H1 (cell line): ENCODE measurements around the gene ST3GAL2. TPM values are rescaled to one million over a fixed set of nuclear protein-coding genes. Genes with fewer than 3 reads are reported as not detected.

Source experiments
- CTCF ChIA-PET: fragments of 300-600 bp; sonication (Branson Sonifier 250); formaldehyde crosslinking; loops from one replicate; lab custom pipeline; 2021; ENCODE audit not compliant: partially characterized antibody; lab: Charles Lee
- POLR2A ChIA-PET: fragments of 300-600 bp; sonication (Branson Sonifier 250); formaldehyde crosslinking; loops from one replicate; lab custom pipeline; 2021; ENCODE audit warnings: inconsistent platforms; ENCODE audit not compliant: partially characterized antibody; lab: Charles Lee
- DNase-seq, 2 experiments: peaks; one replicate each; pipeline versions ENCODE4 v3.0.0 to v3.0.0-alpha.2; 2010 to 2022; ENCODE audit warnings: low spot score in 2 of 2, low read depth in 1 of 2, mixed read lengths in 1 of 2
- FAIRE-seq: peaks from 2 replicates; lab custom pipeline; 2011; peaks lifted over from hg19 to GRCh38; lab: Jason Lieb, UNC
- H2AFZ ChIP-seq: 2 replicates; pipeline ENCODE4 v1.8.1; 2012; ENCODE audit warnings: low read length, inconsistent platforms
- H2AK5ac ChIP-seq: 2 replicates; pipeline ENCODE4 v1.6.1; 2013; ENCODE audit warnings: low read depth, low read length
- H2BK120ac ChIP-seq: replicated peaks from 2 replicates; pipeline ENCODE3; 2013; ENCODE audit warnings: low read depth, low read length, inconsistent platforms
- H2BK12ac ChIP-seq: 2 replicates; pipeline ENCODE4 v1.6.1; 2013; ENCODE audit warnings: low read depth, low read length
- H2BK15ac ChIP-seq: 2 replicates; pipeline ENCODE4 v1.6.1; 2013; ENCODE audit warnings: low read length
- H2BK20ac ChIP-seq: 2 replicates; pipeline ENCODE4 v1.6.1; 2013; ENCODE audit warnings: low read length
- H2BK5ac ChIP-seq: 2 replicates; pipeline ENCODE4 v1.6.1; 2013; ENCODE audit warnings: low read depth, low read length
- H3K14ac ChIP-seq: 2 replicates; pipeline ENCODE4 v1.6.1; 2013; ENCODE audit warnings: inconsistent platforms; ENCODE audit not compliant: insufficient read length
- H3K18ac ChIP-seq: 2 replicates; pipeline ENCODE4 v1.6.1; 2013; ENCODE audit warnings: low read length; ENCODE audit errors: extremely low read depth
- H3K23ac ChIP-seq: 2 replicates; pipeline ENCODE4 v1.6.1; 2013; ENCODE audit warnings: inconsistent platforms; ENCODE audit not compliant: insufficient read length
- H3K23me2 ChIP-seq: 2 replicates; pipeline ENCODE4 v1.6.1; 2013; ENCODE audit warnings: low read depth, low read length
- H3K27ac ChIP-seq: 2 replicates; pipeline ENCODE4 v1.6.1; 2011; ENCODE audit warnings: low read depth, low read length, inconsistent platforms
- H3K27me3 ChIP-seq, 4 experiments: replicated peaks in 1 of 4; 1 replicate in 1 of 4; 2 replicates in 3 of 4; pipeline versions ENCODE4 v1.6.1 to v1.8.1; 2011 to 2013; ENCODE audit warnings: low read length in 3 of 4, mild to moderate bottlenecking in 3 of 4, inconsistent platforms in 2 of 4, mixed read lengths in 2 of 4, moderate library complexity in 1 of 4; ENCODE audit not compliant: control insufficient read depth in 3 of 4, insufficient read depth in 3 of 4; ENCODE audit errors: extremely low read depth in 1 of 4
- H3K36me3 ChIP-seq, 4 experiments: 2 replicates each; pipeline versions ENCODE4 v1.6.1 to v1.8.1; 2011 to 2013; ENCODE audit warnings: mild to moderate bottlenecking in 4 of 4, low read length in 3 of 4, moderate library complexity in 2 of 4, control low read depth in 1 of 4, inconsistent platforms in 1 of 4; ENCODE audit not compliant: insufficient read depth in 4 of 4, control insufficient read depth in 2 of 4
- H3K4ac ChIP-seq: replicated peaks from 2 replicates; pipeline ENCODE3; 2013; ENCODE audit warnings: low read length, low read depth, mixed read lengths, inconsistent platforms; ENCODE audit not compliant: insufficient read length
- H3K4me1 ChIP-seq, 4 experiments: replicated peaks in 1 of 4; 1 replicate in 1 of 4; 2 replicates in 3 of 4; pipeline versions ENCODE4 v1.6.1 to v1.8.1; 2011 to 2013; ENCODE audit warnings: low read length in 3 of 4, inconsistent platforms in 2 of 4, mixed read lengths in 1 of 4; ENCODE audit not compliant: insufficient read depth in 4 of 4, control insufficient read depth in 3 of 4
- H3K4me2 ChIP-seq, 2 experiments: 2 replicates each; pipeline versions ENCODE4 v1.6.1 to v1.8.1; 2011 to 2013; ENCODE audit warnings: low read depth in 2 of 2, low read length in 2 of 2, control low read depth in 1 of 2, inconsistent platforms in 1 of 2, mild to moderate bottlenecking in 1 of 2; ENCODE audit not compliant: insufficient read depth in 1 of 2
- H3K4me3 ChIP-seq, 4 experiments: fragments of 200-600, 300-600 bp in 1 of 4; sonication (generic), shearing (Covaris generic), sonication (Bioruptor Twin) in 1 of 4; 2 replicates each; pipeline versions ENCODE4 v1.5.1 to v1.8.1; 2011 to 2016; ENCODE audit warnings: low read length in 4 of 4, low read depth in 3 of 4, control low read depth in 2 of 4, inconsistent platforms in 2 of 4, mild to moderate bottlenecking in 2 of 4, mixed read lengths in 1 of 4, moderate library complexity in 1 of 4; ENCODE audit not compliant: insufficient read depth in 2 of 4; ENCODE audit errors: extremely low read depth in 1 of 4
- H3K56ac ChIP-seq: replicated peaks from 2 replicates; pipeline ENCODE3; 2013; ENCODE audit warnings: low read depth, mild to moderate bottlenecking, mixed read lengths, low read length, inconsistent platforms; ENCODE audit not compliant: insufficient read length
- H3K79me1 ChIP-seq: 2 replicates; pipeline ENCODE4 v1.6.1; 2013; ENCODE audit warnings: low read depth, low read length, control low read depth
- H3K79me2 ChIP-seq, 2 experiments: 2 replicates each; pipeline versions ENCODE4 v1.6.1 to v1.8.1; 2012 to 2013; ENCODE audit warnings: low read length in 2 of 2, mild to moderate bottlenecking in 2 of 2, inconsistent platforms in 1 of 2; ENCODE audit not compliant: insufficient read depth in 2 of 2, control insufficient read depth in 1 of 2
- H3K9ac ChIP-seq, 4 experiments: replicated peaks in 1 of 4; 1 replicate in 1 of 4; 2 replicates in 3 of 4; pipeline versions ENCODE4 v1.6.1 to v1.8.1; 2011 to 2013; ENCODE audit warnings: low read depth in 3 of 4, low read length in 3 of 4, control low read depth in 2 of 4, mild to moderate bottlenecking in 2 of 4, moderate library complexity in 2 of 4, inconsistent platforms in 1 of 4; ENCODE audit errors: extremely low read depth in 1 of 4
- H3K9me3 ChIP-seq, 2 experiments: 2 replicates each; pipeline versions ENCODE4 v1.6.1 to v1.8.1; 2012 to 2013; ENCODE audit warnings: mild to moderate bottlenecking in 2 of 2, moderate library complexity in 2 of 2, control low read depth in 1 of 2, inconsistent platforms in 1 of 2, low read depth in 1 of 2, low read length in 1 of 2, mixed read lengths in 1 of 2; ENCODE audit not compliant: insufficient read depth in 2 of 2
- H4K20me1 ChIP-seq, 2 experiments: replicated peaks in 1 of 2; 2 replicates each; pipeline versions ENCODE3 to v1.8.1; 2011 to 2013; ENCODE audit warnings: inconsistent platforms in 2 of 2, low read length in 2 of 2, mild to moderate bottlenecking in 1 of 2; ENCODE audit not compliant: insufficient read depth in 2 of 2, control insufficient read depth in 1 of 2
- H4K5ac ChIP-seq: 2 replicates; pipeline ENCODE4 v1.6.1; 2013; ENCODE audit warnings: low read length, low read depth, mixed read lengths, inconsistent platforms; ENCODE audit not compliant: insufficient read length
- H4K8ac ChIP-seq: 2 replicates; pipeline ENCODE4 v1.8.0; 2013; ENCODE audit warnings: mild to moderate bottlenecking, moderate library complexity, low read length, inconsistent platforms; ENCODE audit not compliant: insufficient read depth; ENCODE audit errors: extremely low read depth
- H4K91ac ChIP-seq: replicated peaks from 2 replicates; pipeline ENCODE3; 2013; ENCODE audit warnings: low read length, mixed read lengths, inconsistent platforms; ENCODE audit not compliant: insufficient read length
- BRCA1 ChIP-seq: IDR thresholded peaks from 2 replicates; pipeline ENCODE4 v1.6.1; 2012; ENCODE audit warnings: low read depth, low read length, improper control_type of control experiment
- CBX8 ChIP-seq: fragments of 300-800, 300-1000 bp; sonication (generic); IDR thresholded peaks from 2 replicates; pipeline ENCODE4 v1.7.1; 2016; ENCODE audit warnings: low read depth, low read length, borderline replicate concordance
- CHD1 ChIP-seq: IDR thresholded peaks from 2 replicates; pipeline ENCODE4 v1.6.1; 2012; ENCODE audit warnings: low read depth, low read length, improper control_type of control experiment
- KDM1A ChIP-seq: fragments of 200-600, 300-600 bp; sonication (generic); IDR thresholded peaks from 2 replicates; pipeline ENCODE4 v1.7.1; 2016; ENCODE audit warnings: mild to moderate bottlenecking, low read length, borderline replicate concordance
- NANOG ChIP-seq: IDR thresholded peaks from 2 replicates; pipeline ENCODE4 v1.6.1; 2011; ENCODE audit warnings: low read length, low read depth, mild to moderate bottlenecking, inconsistent platforms; ENCODE audit not compliant: insufficient read depth, poor library complexity, severe bottlenecking
- NRF1 ChIP-seq: IDR thresholded peaks from 2 replicates; pipeline ENCODE4 v1.6.1; 2011; ENCODE audit warnings: mild to moderate bottlenecking, low read depth, low read length, improper control_type of control experiment
- PHF8 ChIP-seq: fragments of 200-600 bp; sonication (generic); conservative IDR thresholded peaks from 2 replicates; pipeline ENCODE4 v1.7.1; 2012; ENCODE audit warnings: low read depth, mild to moderate bottlenecking, inconsistent platforms, low read length, moderate library complexity
- POLR2A ChIP-seq, 2 experiments: IDR thresholded peaks; 1 replicate in 1 of 2; 2 replicates in 1 of 2; pipeline ENCODE4 v1.6.1; 2011; ENCODE audit warnings: low read depth in 2 of 2, low read length in 2 of 2, mild to moderate bottlenecking in 2 of 2; ENCODE audit errors: control extremely low read depth in 1 of 2
- POLR2AphosphoS5 ChIP-seq: IDR thresholded peaks from 2 replicates; pipeline ENCODE4 v1.6.1; 2011; ENCODE audit warnings: low read depth, low read length
- SP1 ChIP-seq: IDR thresholded peaks from 2 replicates; pipeline ENCODE4 v1.6.1; 2011; ENCODE audit warnings: low read depth, low read length
- SP4 ChIP-seq: IDR thresholded peaks from 2 replicates; pipeline ENCODE4 v1.6.1; 2012; ENCODE audit warnings: low read length, inconsistent platforms
- SRF ChIP-seq: IDR thresholded peaks from 2 replicates; pipeline ENCODE4 v1.6.1; 2011; ENCODE audit warnings: mild to moderate bottlenecking, low read depth, low read length, moderate library complexity
- TAF1 ChIP-seq: IDR thresholded peaks from 2 replicates; pipeline ENCODE4 v1.6.1; 2011; ENCODE audit warnings: mild to moderate bottlenecking, low read depth, low read length
- TCF12 ChIP-seq: IDR thresholded peaks from 2 replicates; pipeline ENCODE4 v1.6.1; 2011; ENCODE audit warnings: low read depth, mild to moderate bottlenecking, low read length
- WGBS, 2 experiments: shearing (Covaris generic) in 1 of 2; methylation state at CpG; one replicate each; pipeline versions ENCODE4 v1.1.6 to v1.1.7; 2013 to 2015; ENCODE audit warnings: low lambda C conversion rate in 2 of 2, mixed read lengths in 2 of 2, inconsistent platforms in 1 of 2, low coverage in 1 of 2, missing lambda C conversion rate in 1 of 2; ENCODE audit not compliant: insufficient replicate concordance in 2 of 2, insufficient coverage in 1 of 2, insufficient read length in 1 of 2; ENCODE audit errors: extremely low coverage in 1 of 2, missing lambda C conversion rate in 1 of 2; 5-methylcytosine and 5-hydroxymethylcytosine counted together
- polyA plus RNA-seq, 7 experiments: library from polyadenylated mRNA; depleted of rRNA in 3 of 7; stranded (reverse) in 5 of 7; unstranded in 2 of 7; fragments of >200 nt in 5 of 7; fragments of 200-250 nt in 2 of 7; gene quantifications; 1 replicate in 5 of 7; 2 replicates in 1 of 7; 4 replicates in 1 of 7; pipeline versions ENCODE4 v1.2.1 to v1.2.3, GENCODE V29; 2011 to 2013; ENCODE audit warnings: missing spikeins in 2 of 7, mixed read lengths in 2 of 7
- total RNA-seq: library from RNA; stranded (reverse); fragmentation: NEBNext Ultra II Directional; extraction: Animal tissue kit (Norgen Biotek cat#: 25700); gene quantifications from 2 replicates; pipeline ENCODE4 v1.2.1, GENCODE V29; 2021
- TF ChIP-seq, protein P1 (sequence below): IDR thresholded peaks from 2 replicates; pipeline ENCODE4 v1.6.1; 2012; ENCODE audit warnings: inconsistent platforms

The ST3GAL2 gene
- total and polyA plus RNA-seq, 2 of the 8 experiments (the other 6 are each of a cell fraction or from before 2014, with no cell fraction given): 14.4 to 39.7 TPM

- H3K56ac ChIP-seq: no peak overlapping the region
- no peaks in the 10 kb centered on the region for H3K27me3 ChIP-seq
- no peak overlapping the region for H2BK5ac ChIP-seq
- no peak overlapping the region for H3K27ac ChIP-seq
- H3K79me2 ChIP-seq: no peaks in the 10 kb centered on the region
- no peaks in the 10 kb centered on the region for H3K79me1 ChIP-seq
- H3K9ac ChIP-seq: no peak overlapping the region
- H2AK5ac ChIP-seq: no peak overlapping the region
- no peak overlapping the region for H2BK15ac ChIP-seq
- DNase-seq (no peak), FAIRE-seq (no peak)
- peaks cover 3 to 8% of the 10 kb centered on the region in 2 experiments for H4K20me1 ChIP-seq
- H3K23ac ChIP-seq: no peak overlapping the region
- H3K4ac ChIP-seq: no peak overlapping the region
- H2BK20ac ChIP-seq: no peak overlapping the region
- H3K18ac ChIP-seq: no peak overlapping the region
- no peak overlapping the region for H4K8ac ChIP-seq
- POLR2A ChIA-PET: interaction anchor here (0.8 to 2.5 kb wide), 3 partner anchors 10 to 18 kb away, joined by 4 to 7 read pairs (median 7); no protein-coding TSS in a partner anchor
- no peak overlapping the region for H2BK120ac ChIP-seq
- H4K5ac ChIP-seq: no peak overlapping the region
- no peak overlapping the region for H3K14ac ChIP-seq
- H3K23me2 ChIP-seq: no peaks in the 10 kb centered on the region
- H4K91ac ChIP-seq: no peak overlapping the region
- no peaks in the 10 kb centered on the region for H3K9me3 ChIP-seq
- CTCF ChIA-PET: interaction anchor here (0.9 to 13.3 kb wide), 9 partner anchors 8 to 111 kb away, joined by 3 to 180 read pairs (median 3); no protein-coding TSS in a partner anchor
- H3K36me3 ChIP-seq: peaks cover 2 to 9% (median 8%) of the 10 kb centered on the region in 4 experiments; a peak in 5 of 8 replicates
- H3K4me2 ChIP-seq: no peak overlapping the region
- H3K4me1 ChIP-seq: no peaks in the 10 kb centered on the region
- H2BK12ac ChIP-seq: no peak overlapping the region
- 91% methylated on average over 5 of the region's 5 CpGs; no CpG with 5 or more reads in 1 of the 2 experiments for WGBS, 2 experiments
- no peak overlapping the region for H3K4me3 ChIP-seq
- H2AFZ ChIP-seq: no peak overlapping the region
- TF ChIP-seq NRF1 (no peak), POLR2AphosphoS5 (no peak), KDM1A (no peak), SP1 (no peak), TAF1 (no peak), SP4 (no peak), PHF8 (no peak), POLR2A (IDR thresholded peaks at IDR 0.05; ENCODE audit: control extremely low read depth in 1 of 2, low read depth in 2 of 2, low read length in 2 of 2) (no peak), SRF (no peak), CHD1 (no peak), TCF12 (no peak), NANOG (no peak), BRCA1 (no peak), CBX8 (no peak)
- TF ChIP-seq, protein P1, sequence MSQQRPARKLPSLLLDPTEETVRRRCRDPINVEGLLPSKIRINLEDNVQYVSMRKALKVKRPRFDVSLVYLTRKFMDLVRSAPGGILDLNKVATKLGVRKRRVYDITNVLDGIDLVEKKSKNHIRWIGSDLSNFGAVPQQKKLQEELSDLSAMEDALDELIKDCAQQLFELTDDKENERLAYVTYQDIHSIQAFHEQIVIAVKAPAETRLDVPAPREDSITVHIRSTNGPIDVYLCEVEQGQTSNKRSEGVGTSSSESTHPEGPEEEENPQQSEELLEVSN: no peak
Measured at GRCh38 chr16:70390774-70391173, 48.1 kb downstream of the ST3GAL2 start.
